Measurements from ENCODE around the gene GOLGA6L4.
A peak's percentile ranks its signal among the peaks of the same experiment; 100 is the strongest.
"Not testable (repeated sequence)": the region's sequence is repeated elsewhere in the genome, so short reads cannot be mapped to it uniquely, and the experiment has no call there.

GOLGA6L4 gene

GRCh38 chr15:84235573-84235972, at the start of gene GOLGA6L4:
TSS of gene GOLGA6L4 (plus strand) at chr15:84235773. CDS start at chr15:84235835, 62 bp downstream.
- DNase-seq, result not testable (repeated sequence)

GRCh38 chr15:84192982-84193381, 42.6 kb upstream of the GOLGA6L4 start:
- not testable (repeated sequence) for DNase-seq

- not testable (repeated sequence) for DNase-seq
These were observed 40.0 kb upstream of the GOLGA6L4 start for GRCh38 chr15:84195603-84196002.

- DNase-seq, result not testable (repeated sequence)
These were observed 38.9 kb upstream of the GOLGA6L4 start for GRCh38 chr15:84196530-84197188.

GRCh38 chr15:84199865-84200264, 35.7 kb upstream of the GOLGA6L4 start:
- DNase-seq, result not testable (repeated sequence)

GRCh38 chr15:84246441-84246840, 10.9 kb downstream of the GOLGA6L4 start:
- peak in 1 of 2 donors; percentile 0 for DNase-seq
